ENCODE data around the gene GLI2. TPM values are rescaled to one million over a fixed set of nuclear protein-coding genes. Genes with fewer than 3 reads are reported as not detected.

Gene GLI2
- total and polyA plus RNA-seq, 7 donors, result 0.20 to 2.4 (median 0.66) TPM

DNA sequence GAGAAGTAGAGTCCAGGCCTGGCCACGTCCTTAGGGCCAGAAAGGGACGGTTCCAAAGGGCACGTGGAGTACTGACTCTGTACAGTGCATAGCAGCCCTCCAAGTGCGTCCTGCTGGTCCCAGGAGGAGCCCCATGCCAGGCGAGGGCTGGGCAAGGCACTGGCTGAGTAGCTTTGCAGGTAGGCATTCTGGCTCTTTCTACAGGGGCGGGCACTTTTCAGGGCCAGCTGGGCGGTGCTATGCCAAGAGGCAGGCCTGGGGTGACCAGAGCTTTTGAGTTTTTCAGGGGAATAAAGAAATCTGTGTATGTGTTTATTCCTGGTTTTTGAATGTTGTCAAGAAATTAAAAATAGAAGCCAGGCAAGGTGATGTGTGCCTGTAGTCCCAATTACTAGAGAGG lies 15.4 kb upstream of the GLI2 start:
- Histone ChIP-seq H3K9me3 (no peaks in the 10 kb centered on the region), H3K4me1 (no peaks in the 10 kb centered on the region), H3K4me3 (no peak overlapping the region), H3K36me3 (ENCODE audit: insufficient read depth in 1 of 2, low read depth in 1 of 2) (no peaks in the 10 kb centered on the region), H3K27me3 (ENCODE audit: insufficient read depth in 3 of 3, low read length in 2 of 3) (no peaks in the 10 kb centered on the region), H3K27ac (no peak overlapping the region)
- TF ChIP-seq CTCF (IDR thresholded peaks at IDR 0.05), result no peak
- ATAC-seq, result no peak
- DNase-seq, result no peak
- intact Hi-C loops (cut with DNase I), result no loop called here
- 89 to 90% (median 90%) methylated on average over 7 of the region's 7 CpGs for whole genome bisulfite sequencing, 3 donors

DNA sequence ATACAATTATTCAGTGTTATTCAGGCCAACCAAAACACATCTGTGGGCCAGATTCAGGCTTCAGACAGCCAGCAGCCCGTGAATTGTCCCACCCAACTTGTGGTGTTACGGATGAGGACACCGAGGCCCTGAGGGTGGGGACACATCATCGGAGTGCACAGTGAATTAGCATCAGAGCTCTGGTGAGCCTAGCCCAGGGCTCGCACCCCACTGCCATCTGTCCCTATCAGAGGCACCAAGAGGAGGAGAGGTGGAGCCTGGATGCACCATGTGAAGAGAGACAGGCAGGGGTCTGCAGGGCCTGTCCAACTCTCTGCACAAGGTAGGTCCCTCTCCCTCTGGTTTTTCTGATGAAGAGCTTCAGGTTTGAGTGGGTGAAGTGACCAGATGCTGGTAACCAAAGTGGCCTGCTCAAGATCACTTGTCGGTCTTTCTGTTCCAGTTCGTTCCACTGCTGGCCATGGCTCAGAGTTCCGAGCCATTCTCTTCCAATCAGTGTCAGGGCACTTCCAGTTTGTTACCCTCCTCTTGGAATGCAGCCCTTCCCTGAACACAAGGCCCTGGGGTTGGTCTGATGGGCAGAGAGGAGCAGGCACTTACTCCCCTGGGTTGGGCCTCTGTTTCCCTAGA lies 14.8 kb upstream of the GLI2 start:
- H3K9me3 ChIP-seq, result no peaks in the 10 kb centered on the region
- H3K4me3 ChIP-seq, result no peak overlapping the region
- 81 to 85% (median 82%) methylated on average over 8 of the region's 8 CpGs for WGBS, 3 donors
- H3K27me3 ChIP-seq (ENCODE audit: insufficient read depth in 3 of 3, low read length in 2 of 3), result no peaks in the 10 kb centered on the region
- ATAC-seq, result no peak
- no peak overlapping the region for H3K27ac ChIP-seq
- intact Hi-C loops (cut with DNase I), result no loop called here
- no peak for TF ChIP-seq CTCF (IDR thresholded peaks at IDR 0.05)
- H3K36me3 ChIP-seq (ENCODE audit: insufficient read depth in 1 of 2, low read depth in 1 of 2), result no peaks in the 10 kb centered on the region
- H3K4me1 ChIP-seq, result no peaks in the 10 kb centered on the region
- no peak for DNase-seq

DNA sequence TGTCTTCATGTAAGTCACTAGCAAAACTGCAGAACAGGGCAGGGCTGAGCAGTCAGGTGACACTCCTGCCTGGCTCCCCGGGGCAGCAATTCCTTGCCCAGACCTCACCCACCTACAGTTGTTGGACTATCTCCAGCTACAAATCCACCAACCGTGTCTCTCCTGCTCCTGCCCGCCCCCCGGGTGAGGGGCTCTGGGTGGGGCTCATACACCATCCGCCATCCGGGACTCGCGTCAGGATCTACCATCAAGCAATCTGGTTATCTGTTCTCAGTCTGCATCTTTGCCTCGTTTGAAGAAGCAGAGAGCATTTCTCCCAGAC lies 13.5 kb upstream of the GLI2 start:
- ATAC-seq, result no peak
- Histone ChIP-seq H3K4me1 (no peaks in the 10 kb centered on the region), H3K36me3 (ENCODE audit: insufficient read depth in 1 of 2, low read depth in 1 of 2) (no peaks in the 10 kb centered on the region), H3K4me3 (no peak overlapping the region), H3K9me3 (no peaks in the 10 kb centered on the region), H3K27ac (no peak overlapping the region), H3K27me3 (ENCODE audit: insufficient read depth in 3 of 3, low read length in 2 of 3) (no peaks in the 10 kb centered on the region)
- intact Hi-C loops (cut with DNase I), result no loop called here
- WGBS, 3 donors, result 60 to 64% (median 61%) methylated on average over 9 of the region's 9 CpGs
- no peak for DNase-seq
- TF ChIP-seq CTCF (IDR thresholded peaks at IDR 0.05), result no peak

GRCh38 chr2:120722568-120723421 lies 12.9 kb upstream of the GLI2 start:
- no peak for DNase-seq
- no peak overlapping the region for H3K27ac ChIP-seq

More at GRCh38 chr2:120722568-120723421, 12.9 kb upstream of the GLI2 start:
- no peaks in the 10 kb centered on the region for H3K9me3 ChIP-seq
- no peaks in the 10 kb centered on the region for H3K27me3 ChIP-seq (ENCODE audit: insufficient read depth in 3 of 3, low read length in 2 of 3)
- H3K4me3 ChIP-seq, result no peak overlapping the region
- TF ChIP-seq CTCF (IDR thresholded peaks at IDR 0.05), result no peak
- H3K4me1 ChIP-seq, result no peaks in the 10 kb centered on the region
- 34 to 39% (median 37%) methylated on average over 11 of the region's 11 CpGs for WGBS, 3 donors
- peak in 1 of 4 donors; percentile 49 for ATAC-seq
- no peaks in the 10 kb centered on the region for H3K36me3 ChIP-seq (ENCODE audit: insufficient read depth in 1 of 2, low read depth in 1 of 2)
- intact Hi-C loops (cut with DNase I), result no loop called here
